Activated naive CD8-positive, alpha-beta T cell treated with anti-CD3 and anti-CD28 coated beads, Interleukin-2, amount 50 U/mL, for 24 hours (primary cell): ENCODE measurements around the gene UBE2Q2.
A peak's percentile ranks its signal among the peaks of the same experiment; 100 is the strongest.
"Not testable (repeated sequence)": the region's sequence is repeated elsewhere in the genome, so short reads cannot be mapped to it uniquely, and the experiment has no call there.

Experiments used
- ATAC-seq: fragments of 150-1000 bp; cut with Tn5 transposase; one replicate; pipeline ENCODE4 v1.10.0; 2021
- DNase-seq: peaks from one replicate; pipeline ENCODE4 v3.0.0; 2021
- H3K27ac Mint-ChIP-seq: one replicate; pipeline ENCODE4 v1.8.0; 2021; ENCODE audit warnings: mild to moderate bottlenecking, mixed read lengths
- H3K27me3 Mint-ChIP-seq: one replicate; pipeline ENCODE4 v1.8.0; 2021; ENCODE audit warnings: mixed read lengths
- H3K36me3 Mint-ChIP-seq: one replicate; pipeline ENCODE4 v1.8.0; 2021; ENCODE audit warnings: low read depth, mixed read lengths
- H3K4me1 Mint-ChIP-seq: one replicate; pipeline ENCODE4 v1.8.0; 2021; ENCODE audit warnings: mixed read lengths
- H3K4me3 Mint-ChIP-seq: one replicate; pipeline ENCODE4 v1.8.0; 2021; ENCODE audit warnings: mild to moderate bottlenecking, moderate library complexity, mixed read lengths
- H3K9me3 Mint-ChIP-seq: one replicate; pipeline ENCODE4 v1.8.0; 2021; ENCODE audit warnings: mixed read lengths

Gene UBE2Q2

DNA sequence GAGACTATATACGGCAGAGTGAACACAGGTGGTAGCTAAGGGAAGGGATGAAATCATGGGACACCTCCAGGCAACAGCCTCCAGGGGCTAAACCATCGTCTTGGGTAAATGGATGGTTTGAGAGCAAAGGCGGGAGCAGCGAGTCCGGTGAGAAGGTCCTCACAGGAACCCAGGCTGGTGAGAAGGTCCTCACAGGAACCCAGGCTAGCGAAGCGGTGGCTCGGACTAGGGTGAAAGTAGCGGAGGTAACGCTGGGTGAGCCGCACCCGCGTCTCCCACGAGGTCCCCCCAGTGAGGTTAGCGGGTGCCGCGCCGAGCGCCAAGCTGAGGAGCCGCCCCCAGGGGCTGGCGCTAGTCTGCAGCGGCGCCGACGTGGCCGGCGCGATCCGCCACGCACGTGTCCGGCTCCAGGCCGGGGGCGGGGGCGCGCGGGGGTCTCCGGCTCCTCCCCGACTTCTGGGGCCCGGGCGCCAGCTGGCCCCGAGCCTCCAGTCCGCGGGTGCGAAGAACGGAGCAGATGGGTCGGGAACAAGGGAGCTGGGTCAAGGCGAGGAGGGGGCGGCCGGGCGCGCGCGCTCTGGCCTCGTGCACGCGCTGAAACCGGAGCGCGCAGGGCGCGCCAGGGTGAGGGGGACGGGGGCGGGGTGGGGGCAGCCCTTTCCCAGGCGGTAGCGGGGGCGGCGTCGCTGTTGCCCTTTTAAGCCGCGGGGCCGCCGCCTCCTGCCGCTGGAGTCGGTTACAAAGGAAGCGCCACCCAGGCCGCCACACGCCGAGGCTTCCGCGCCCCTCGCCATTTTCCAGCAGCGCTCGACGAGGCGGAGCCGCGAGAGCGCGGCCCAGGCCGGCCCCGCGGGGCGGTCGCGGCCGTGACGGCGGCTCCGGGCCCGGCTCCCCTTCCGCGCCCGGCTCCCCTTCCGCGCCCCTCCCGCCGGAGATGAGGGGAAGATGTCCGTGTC, at the start of gene UBE2Q2:
TSS of gene UBE2Q2 (plus strand) at position 726 of the 956 bp plus-strand sequence. CDS start at position 946, 220 bp downstream.
- Mint-ChIP-seq H3K9me3 (no peaks in the 10 kb centered on the region), H3K4me3 (peak within 1 kb of the TSS; percentile 83), H3K36me3 (peaks cover 14% of the 10 kb centered on the region), H3K27me3 (peaks cover 13% of the 10 kb centered on the region), H3K4me1 (peaks cover 31% of the 10 kb centered on the region), H3K27ac (peak within 1 kb of the TSS; percentile 73)
- ATAC-seq, result peak; percentile 67
- DNase-seq, result peak; percentile 76

DNA sequence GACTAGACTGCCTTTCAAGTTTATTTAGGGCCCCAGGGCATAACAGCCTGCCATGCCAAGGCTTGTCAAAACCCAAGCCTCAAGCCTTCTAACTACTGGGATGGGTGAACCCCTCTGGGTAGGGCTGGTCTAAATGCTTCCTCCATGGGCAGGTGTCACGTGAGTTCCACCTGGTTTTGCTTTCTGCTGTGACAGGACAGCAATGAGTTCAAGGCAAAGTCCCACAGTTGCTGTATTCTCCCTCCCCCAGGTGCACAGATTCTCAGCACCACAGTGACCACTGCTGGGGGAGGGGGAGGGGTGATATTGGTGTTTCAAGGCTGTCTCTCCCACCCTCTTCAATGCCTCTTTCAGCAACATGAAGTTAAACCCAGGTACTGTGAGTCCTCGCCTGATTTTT, 46.9 kb upstream of the UBE2Q2 start:
- H3K36me3 Mint-ChIP-seq, result no peaks in the 10 kb centered on the region
- H3K4me3 Mint-ChIP-seq, result no peak overlapping the region
- no peak for DNase-seq
- H3K9me3 Mint-ChIP-seq, result no peaks in the 10 kb centered on the region
- H3K4me1 Mint-ChIP-seq, result peaks cover 1% of the 10 kb centered on the region
- H3K27me3 Mint-ChIP-seq, result peaks cover 37% of the 10 kb centered on the region
- no peak for ATAC-seq
- no peak overlapping the region for H3K27ac Mint-ChIP-seq

DNA sequence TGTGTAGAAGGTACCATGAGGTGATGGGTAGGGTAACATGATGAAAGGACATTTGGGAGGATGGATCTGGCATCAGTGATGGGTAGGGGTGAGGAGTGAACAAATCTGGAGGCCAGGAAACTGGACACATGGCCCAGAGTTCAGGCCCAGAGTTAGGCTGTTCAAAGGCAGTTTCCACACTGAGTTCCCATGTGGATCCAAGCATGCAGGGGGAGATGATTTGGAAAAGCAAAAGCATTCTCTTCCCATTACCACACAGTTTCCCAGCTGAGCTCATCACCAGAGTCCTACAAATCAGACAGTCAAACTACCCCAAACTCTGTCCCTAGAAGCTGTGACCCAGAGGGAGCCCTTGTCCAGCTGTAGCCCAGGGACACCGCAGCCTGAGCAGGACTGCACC, 46.1 kb upstream of the UBE2Q2 start:
- H3K27me3 Mint-ChIP-seq, result peaks cover 45% of the 10 kb centered on the region
- not testable (repeated sequence) for H3K27ac Mint-ChIP-seq, H3K4me3 Mint-ChIP-seq, H3K4me1 Mint-ChIP-seq, ATAC-seq, H3K36me3 Mint-ChIP-seq, H3K9me3 Mint-ChIP-seq, DNase-seq

DNA sequence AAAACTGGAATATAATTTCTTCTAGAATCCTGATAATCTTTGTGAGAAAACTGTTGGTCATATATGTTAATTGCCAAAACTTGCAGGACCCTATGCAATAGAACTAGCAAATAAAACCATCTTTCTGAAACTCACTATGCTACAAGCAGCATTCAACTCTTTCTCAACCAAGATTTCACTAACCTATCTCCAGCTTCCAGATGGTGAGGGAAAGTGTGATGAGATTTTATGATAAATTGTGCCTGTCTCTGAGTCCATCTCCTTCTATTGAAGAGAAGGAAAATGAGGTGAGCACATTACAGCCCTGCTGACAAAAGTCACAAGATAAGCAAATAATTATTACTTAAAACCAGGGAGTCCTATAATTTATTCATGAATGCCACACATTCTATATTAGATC, 44.1 kb upstream of the UBE2Q2 start:
- H3K9me3 Mint-ChIP-seq, result no peaks in the 10 kb centered on the region
- DNase-seq, result no peak
- no peak overlapping the region for H3K27ac Mint-ChIP-seq
- ATAC-seq, result no peak
- H3K4me1 Mint-ChIP-seq, result peaks cover 9% of the 10 kb centered on the region
- H3K4me3 Mint-ChIP-seq, result no peak overlapping the region
- H3K36me3 Mint-ChIP-seq, result no peaks in the 10 kb centered on the region
- H3K27me3 Mint-ChIP-seq, result peaks cover 50% of the 10 kb centered on the region

DNA sequence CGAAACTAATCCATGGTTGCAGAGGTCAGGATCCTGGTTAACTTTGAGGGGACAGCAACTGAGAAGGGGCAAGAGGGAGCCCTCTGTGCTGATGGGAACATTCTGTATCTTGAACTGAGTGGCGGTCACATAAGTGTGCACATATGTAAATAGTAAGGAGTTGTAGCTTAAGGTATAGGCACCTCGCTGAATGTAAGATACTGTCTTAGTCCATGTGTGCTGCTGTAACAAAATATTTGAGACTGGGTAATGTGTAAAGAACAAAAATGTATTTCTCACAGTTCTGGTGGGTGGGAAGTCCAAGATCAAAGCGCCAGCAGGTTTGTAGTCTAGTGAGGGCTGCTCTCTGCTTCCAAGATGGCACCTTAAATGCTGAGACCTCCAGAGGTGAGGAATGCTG, 42.8 kb upstream of the UBE2Q2 start:
- H3K27me3 Mint-ChIP-seq, result peaks cover 49% of the 10 kb centered on the region
- not testable (repeated sequence) for H3K36me3 Mint-ChIP-seq, H3K9me3 Mint-ChIP-seq, H3K4me1 Mint-ChIP-seq, H3K4me3 Mint-ChIP-seq, H3K27ac Mint-ChIP-seq, ATAC-seq, DNase-seq

DNA sequence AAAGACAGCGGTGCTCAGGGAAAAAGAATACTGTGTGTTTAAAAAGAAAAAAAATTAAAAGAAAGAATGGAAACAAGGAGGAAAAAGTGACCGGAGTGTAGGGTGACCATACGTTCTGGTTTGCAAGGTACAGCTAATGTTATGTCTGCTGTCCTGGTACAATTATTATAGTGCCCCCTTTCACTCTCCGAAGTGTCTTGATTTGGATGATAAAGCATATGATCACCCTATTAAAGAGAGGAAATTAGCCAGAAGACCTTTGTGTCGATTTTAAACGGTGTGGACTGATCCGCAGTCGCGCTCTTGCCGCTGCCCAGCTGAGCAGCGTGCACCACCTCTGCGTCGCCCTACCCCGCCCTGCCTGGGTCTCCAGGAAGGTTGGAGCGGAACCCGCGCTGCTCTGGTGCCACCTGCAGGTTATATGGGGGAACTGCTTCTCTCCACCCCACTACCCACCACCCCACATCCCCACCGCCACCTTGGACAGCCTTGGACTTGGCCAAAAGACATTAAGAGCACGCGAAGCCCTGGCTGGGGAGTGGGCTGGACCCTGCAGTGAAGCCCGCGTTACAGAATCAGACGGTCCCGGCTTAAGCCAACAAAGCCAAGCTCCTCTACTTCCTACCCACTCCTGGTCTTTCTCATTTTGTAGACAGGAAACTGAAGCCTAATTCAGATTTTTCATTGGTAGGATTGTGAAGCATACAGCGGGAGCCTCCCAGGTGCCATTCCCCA, 41.2 kb upstream of the UBE2Q2 start:
- ATAC-seq (peak; percentile 99), DNase-seq (peak; percentile 84)
- no peaks in the 10 kb centered on the region for H3K36me3 Mint-ChIP-seq
- peak overlapping the region; percentile 32 for H3K4me3 Mint-ChIP-seq
- H3K9me3 Mint-ChIP-seq, result no peaks in the 10 kb centered on the region
- H3K4me1 Mint-ChIP-seq, result peaks cover 9% of the 10 kb centered on the region
- peaks cover 45% of the 10 kb centered on the region for H3K27me3 Mint-ChIP-seq
- H3K27ac Mint-ChIP-seq, result no peak overlapping the region

DNA sequence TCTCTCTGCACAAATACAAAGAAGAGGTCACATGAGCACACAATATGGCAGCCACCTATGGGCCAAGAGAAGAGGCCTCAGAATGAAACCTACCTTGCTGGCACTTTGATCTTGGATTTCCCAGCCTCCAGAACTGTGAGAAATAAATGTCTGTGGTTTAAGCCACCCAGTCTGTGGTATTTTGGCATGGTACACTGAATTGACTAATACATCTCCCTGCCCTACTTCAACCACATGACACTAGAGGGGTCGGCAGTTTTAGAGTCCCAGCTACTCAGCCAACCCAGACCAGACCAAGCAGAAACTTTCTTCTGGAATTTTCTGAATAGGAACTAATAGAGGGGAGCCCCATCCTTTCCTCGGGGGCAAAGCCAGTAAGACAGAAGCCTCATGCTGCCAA, 35.8 kb upstream of the UBE2Q2 start:
- H3K4me3 Mint-ChIP-seq, DNase-seq, ATAC-seq, H3K36me3 Mint-ChIP-seq, H3K4me1 Mint-ChIP-seq, H3K9me3 Mint-ChIP-seq, H3K27ac Mint-ChIP-seq: not testable (repeated sequence)
- peaks cover 10% of the 10 kb centered on the region for H3K27me3 Mint-ChIP-seq

DNA sequence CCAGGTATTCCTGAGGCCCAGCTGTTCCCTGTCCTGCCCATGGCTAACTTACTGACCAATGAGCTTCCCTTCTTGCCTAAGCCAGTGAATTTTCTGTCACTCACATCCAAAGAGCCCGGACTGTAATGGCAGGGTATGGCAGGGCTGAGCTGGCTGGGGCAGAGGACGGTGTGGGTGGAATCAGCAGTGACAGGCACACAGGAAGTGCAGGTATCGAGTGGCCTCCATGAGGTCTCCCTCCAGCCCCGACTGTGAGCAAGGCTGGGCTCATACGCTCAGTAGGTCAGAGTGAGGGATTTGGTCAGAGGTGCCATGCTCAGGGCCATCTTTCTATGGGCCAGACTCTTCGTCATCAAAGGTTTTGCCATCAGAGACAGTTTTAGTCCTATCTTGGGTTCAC, 35.2 kb upstream of the UBE2Q2 start:
- not testable (repeated sequence) for H3K27ac Mint-ChIP-seq, H3K4me3 Mint-ChIP-seq, H3K36me3 Mint-ChIP-seq, H3K27me3 Mint-ChIP-seq, H3K4me1 Mint-ChIP-seq, H3K9me3 Mint-ChIP-seq, DNase-seq
- ATAC-seq, result peak; percentile 54

DNA sequence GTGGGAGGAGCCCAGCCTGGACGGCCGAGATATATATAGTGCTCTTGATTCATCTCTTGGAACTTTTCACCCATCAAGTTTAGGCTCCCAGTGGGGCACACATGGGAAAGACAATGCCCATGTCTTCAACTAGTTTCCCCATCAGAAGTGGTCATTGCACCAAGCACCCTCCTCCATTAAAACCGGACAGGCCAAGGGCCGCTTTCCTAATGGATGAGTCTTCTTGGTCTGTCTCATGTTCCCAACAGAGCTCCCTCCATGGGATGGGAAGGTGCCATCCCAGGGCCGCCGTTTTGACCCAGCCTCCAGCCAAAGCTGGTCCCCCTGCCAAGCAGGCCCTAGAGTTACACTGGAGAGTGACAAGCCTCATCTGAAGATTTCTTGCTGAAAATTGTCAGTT, 34.7 kb upstream of the UBE2Q2 start:
- H3K36me3 Mint-ChIP-seq, result no peaks in the 10 kb centered on the region
- peaks cover 7% of the 10 kb centered on the region for H3K4me1 Mint-ChIP-seq
- ATAC-seq (no peak), DNase-seq (no peak)
- no peaks in the 10 kb centered on the region for H3K9me3 Mint-ChIP-seq
- no peak overlapping the region for H3K4me3 Mint-ChIP-seq
- H3K27me3 Mint-ChIP-seq, result peaks cover 2% of the 10 kb centered on the region
- no peak overlapping the region for H3K27ac Mint-ChIP-seq

DNA sequence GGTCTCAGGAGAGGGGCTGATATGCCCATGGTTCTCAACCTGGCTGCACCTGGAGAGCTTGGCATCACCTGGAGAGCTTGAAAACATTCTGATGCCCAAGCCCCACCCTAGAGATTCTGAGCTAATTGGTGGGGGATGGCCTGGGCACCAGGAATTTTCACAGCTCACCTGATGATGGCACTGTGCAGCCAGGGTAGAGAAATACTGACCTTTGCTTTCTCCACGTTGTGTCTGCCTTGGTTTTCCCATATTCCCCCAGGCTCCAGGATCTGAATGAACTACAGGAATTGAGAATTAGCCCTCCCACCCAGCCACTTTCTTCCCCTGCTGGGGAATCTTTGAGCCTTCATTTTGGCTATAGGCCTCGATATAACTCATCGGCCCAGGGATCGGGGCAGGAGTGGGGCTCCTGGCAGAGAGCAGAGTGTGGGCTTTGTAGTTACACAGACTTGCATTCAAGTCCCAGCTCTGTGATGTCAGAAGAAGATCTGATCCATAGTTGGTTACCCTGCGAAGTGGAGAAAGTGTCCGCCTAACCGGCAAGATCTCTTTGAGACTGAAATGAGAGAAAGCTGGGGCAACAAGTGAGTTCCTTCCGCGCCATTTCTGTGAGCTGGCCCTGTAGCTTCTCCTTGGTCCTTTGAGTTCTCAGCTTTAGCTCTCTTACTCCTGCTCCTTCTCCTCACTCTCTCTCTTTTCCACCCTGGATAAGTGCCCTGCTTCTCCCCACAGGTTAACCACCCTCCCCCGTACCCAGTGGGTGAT, 33.1 kb upstream of the UBE2Q2 start:
- Mint-ChIP-seq H3K36me3 (no peaks in the 10 kb centered on the region), H3K4me3 (no peak overlapping the region), H3K27ac (no peak overlapping the region), H3K27me3 (peaks cover 2% of the 10 kb centered on the region), H3K9me3 (no peaks in the 10 kb centered on the region), H3K4me1 (peaks cover 7% of the 10 kb centered on the region)
- peak; percentile 54 for ATAC-seq
- DNase-seq, result peak; percentile 16

DNA sequence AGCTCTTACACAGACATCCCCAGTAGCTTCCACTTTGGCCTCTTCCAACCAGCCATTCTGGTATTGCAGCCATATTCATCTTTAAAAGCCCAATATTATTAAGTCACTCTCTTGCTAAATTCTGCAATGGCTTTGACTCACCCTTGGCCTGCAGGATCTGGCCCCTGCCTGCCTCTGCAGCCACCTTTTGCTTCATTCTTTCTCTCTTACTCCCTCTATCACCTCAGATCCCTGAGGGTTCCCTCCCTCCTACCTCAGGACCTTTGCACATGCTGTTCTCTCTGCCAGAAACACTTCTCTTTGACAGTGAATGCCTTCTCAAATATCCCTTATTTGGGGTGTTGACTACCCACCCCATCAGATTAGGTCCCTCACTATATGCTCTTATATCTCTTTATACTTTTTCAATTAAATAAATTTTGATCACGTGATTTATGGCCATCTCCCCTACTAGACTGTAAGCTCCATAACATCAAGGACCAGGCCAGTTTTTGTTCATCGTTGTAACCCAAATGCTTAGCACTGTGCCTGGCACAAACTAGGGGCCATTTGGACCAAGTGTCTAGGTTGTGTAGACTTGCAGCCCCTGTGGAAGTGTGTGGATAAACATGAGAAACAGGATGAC, 32.3 kb upstream of the UBE2Q2 start:
- Mint-ChIP-seq H3K27me3 (peaks cover 2% of the 10 kb centered on the region), H3K27ac (no peak overlapping the region), H3K4me1 (peaks cover 7% of the 10 kb centered on the region), H3K4me3 (no peak overlapping the region), H3K9me3 (no peaks in the 10 kb centered on the region), H3K36me3 (no peaks in the 10 kb centered on the region)
- ATAC-seq, result no peak
- no peak for DNase-seq

DNA sequence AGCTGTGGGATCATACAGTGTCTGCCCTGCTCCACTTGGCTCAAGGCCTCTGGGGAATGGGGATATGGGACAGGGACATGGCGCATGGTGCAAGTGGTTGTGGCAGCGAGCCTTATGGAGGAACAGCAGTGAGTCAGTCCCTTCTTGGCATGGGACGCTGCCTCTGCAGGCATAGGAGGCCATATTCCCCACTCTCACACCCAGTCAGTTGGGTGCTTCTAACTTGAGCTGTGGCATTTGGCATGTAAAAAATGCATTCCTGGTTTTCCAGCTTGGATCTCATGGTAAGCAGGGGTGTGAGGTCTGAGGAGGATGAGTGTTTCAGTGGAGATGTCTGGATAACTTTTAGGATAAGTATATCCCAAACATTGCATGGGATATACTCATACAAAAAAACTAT, 31.6 kb upstream of the UBE2Q2 start:
- no peak for DNase-seq
- H3K36me3 Mint-ChIP-seq, result no peaks in the 10 kb centered on the region
- no peak overlapping the region for H3K27ac Mint-ChIP-seq
- no peaks in the 10 kb centered on the region for H3K9me3 Mint-ChIP-seq
- no peak for ATAC-seq
- peaks cover 2% of the 10 kb centered on the region for H3K27me3 Mint-ChIP-seq
- peaks cover 12% of the 10 kb centered on the region for H3K4me1 Mint-ChIP-seq
- no peak overlapping the region for H3K4me3 Mint-ChIP-seq

DNA sequence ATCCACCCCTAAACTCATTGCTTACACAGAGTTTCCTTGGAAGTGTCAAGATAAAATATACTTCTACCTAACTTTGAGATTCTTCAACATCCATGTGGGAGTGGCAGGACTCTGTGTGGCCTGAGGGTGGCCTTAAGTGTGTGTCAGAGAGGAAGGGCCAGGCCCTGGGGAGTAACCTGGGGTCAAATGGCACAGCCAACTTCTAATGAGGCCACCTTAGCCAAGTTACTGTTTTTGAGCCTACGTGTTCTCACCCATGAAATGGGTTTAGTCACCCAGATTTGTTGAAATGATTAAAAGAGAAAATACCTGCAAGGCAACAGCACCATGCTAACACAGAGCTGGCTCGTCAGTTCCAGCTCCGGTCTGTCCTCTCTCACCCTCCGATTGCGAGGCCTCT, 28.5 kb upstream of the UBE2Q2 start:
- DNase-seq (no peak), ATAC-seq (no peak)
- peaks cover 12% of the 10 kb centered on the region for H3K4me1 Mint-ChIP-seq
- no peak overlapping the region for H3K27ac Mint-ChIP-seq
- H3K36me3 Mint-ChIP-seq, result no peaks in the 10 kb centered on the region
- H3K27me3 Mint-ChIP-seq, result peaks cover 2% of the 10 kb centered on the region
- H3K4me3 Mint-ChIP-seq, result no peak overlapping the region
- no peaks in the 10 kb centered on the region for H3K9me3 Mint-ChIP-seq
